Prostate gland (tissue), 2 donors: ENCODE results near the gene GLIS1. TPM values are rescaled to one million over a fixed set of nuclear protein-coding genes. Genes with fewer than 3 reads are reported as not detected.

Experiments
- DNase-seq: peaks from one replicate; pipeline ENCODE4 v3.0.0-alpha.2; 2019; ENCODE audit warnings: low spot score
- H3K27ac ChIP-seq, 2 donors: fragments of 200-600 bp; sonication (generic); 2 replicates each; pipeline ENCODE4 v1.5.1; 2017 to 2019
- H3K27me3 ChIP-seq: fragments of 200-600 bp; sonication (generic); replicated peaks from 2 replicates; pipeline ENCODE4 v1.5.1; 2019; ENCODE audit not compliant: insufficient read depth
- H3K36me3 ChIP-seq, 2 donors: fragments of 200-600 bp; sonication (generic); 1 replicate in 1 of 2; 2 replicates in 1 of 2; pipeline versions ENCODE4 v1.5.1 to v1.8.1; 2017 to 2019
- H3K4me1 ChIP-seq: fragments of 200-600 bp; sonication (generic); replicated peaks from 2 replicates; pipeline ENCODE4 v1.5.1; 2019
- H3K4me3 ChIP-seq, 2 donors: fragments of 200-600 bp; sonication (generic); 2 replicates each; pipeline ENCODE4 v1.5.1; 2017 to 2019
- H3K9me3 ChIP-seq: fragments of 200-600 bp; sonication (generic); 2 replicates; pipeline ENCODE4 v1.5.1; 2017
- CTCF ChIP-seq, 4 experiments: fragments of 200-600 bp in 2 of 4; fragments of 450-650 bp in 2 of 4; sonication (generic) in 2 of 4; IDR thresholded peaks; 1 replicate in 3 of 4; 2 replicates in 1 of 4; pipeline ENCODE4 v1.5.1; 2016 to 2019; ENCODE audit warnings: antibody characterized with exemption in 4 of 4, mild to moderate bottlenecking in 2 of 4, moderate library complexity in 2 of 4
- POLR2A ChIP-seq: fragments of 450-650 bp; IDR thresholded peaks from one replicate; pipeline ENCODE4 v1.6.1; 2016; ENCODE audit warnings: antibody characterized with exemption, mild to moderate bottlenecking
- POLR2AphosphoS5 ChIP-seq: sonication (generic); formaldehyde crosslinking; IDR thresholded peaks from one replicate; pipeline ENCODE4 v1.6.1; 2017; ENCODE audit warnings: antibody characterized with exemption
- WGBS: methylation state at CpG from one replicate; pipeline ENCODE4 v1.1.5; 2018; 5-methylcytosine and 5-hydroxymethylcytosine counted together
- intact Hi-C: fragments of 100-400 bp; cut with DNase I; formaldehyde crosslinking; loops from one replicate; pipeline ENCODE4 v1.14.2; 2022
- total RNA-seq, 2 donors: library from RNA; depleted of rRNA; stranded (reverse); fragments of >200 nt; gene quantifications; one replicate each; pipeline ENCODE4 v1.1.0, GENCODE V29; 2016

Gene GLIS1
- total RNA-seq, 2 donors from 2014 or later: 1.1 to 8.1 TPM

- Histone ChIP-seq H3K27me3 (no peaks in the 10 kb centered on the region), H3K27ac (no peak overlapping the region), H3K9me3 (no peaks in the 10 kb centered on the region), H3K36me3 (no peaks in the 10 kb centered on the region), H3K4me1 (no peaks in the 10 kb centered on the region), H3K4me3 (no peak overlapping the region)
- intact Hi-C loops: no loop called here
- DNase-seq: no peak
- WGBS: 56% methylated on average over 4 of the region's 4 CpGs
- TF ChIP-seq POLR2AphosphoS5 (no peak), POLR2A (no peak), CTCF (IDR thresholded peaks at IDR 0.05) (no peak)
Observed at GRCh38 chr1:53574621-53575020, 164.3 kb downstream of the GLIS1 start.

GRCh38 chr1:53573931-53574330, 165.0 kb downstream of the GLIS1 start:
- H3K4me3 ChIP-seq: no peak overlapping the region
- H3K36me3 ChIP-seq: no peaks in the 10 kb centered on the region
- no peaks in the 10 kb centered on the region for H3K9me3 ChIP-seq
- H3K4me1 ChIP-seq: no peaks in the 10 kb centered on the region
- no peak for DNase-seq
- no peak for TF ChIP-seq POLR2A
- no peak for TF ChIP-seq CTCF (IDR thresholded peaks at IDR 0.05)
- no peak for TF ChIP-seq POLR2AphosphoS5
- no peak overlapping the region for H3K27ac ChIP-seq
- H3K27me3 ChIP-seq: no peaks in the 10 kb centered on the region
- intact Hi-C loops: no loop called here
- WGBS: 90% methylated on average over 4 of the region's 4 CpGs

DNA sequence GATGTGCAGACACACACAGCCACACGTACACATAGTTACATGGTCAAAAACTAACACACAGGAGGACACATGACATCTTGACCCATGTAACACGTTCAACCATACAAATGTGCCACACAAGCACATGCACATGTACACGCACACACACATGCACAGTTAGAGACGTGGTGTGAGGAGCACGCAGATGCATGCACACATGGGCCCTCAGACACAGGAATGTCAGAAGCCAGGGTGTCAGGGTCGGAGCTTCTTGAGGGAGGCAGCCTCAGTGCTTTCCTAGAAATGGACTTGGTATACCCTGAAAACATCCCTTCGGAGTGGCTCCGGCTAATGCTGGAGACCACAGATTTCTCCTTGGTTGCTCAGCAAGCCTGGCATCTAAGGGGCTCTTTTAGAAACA, 165.4 kb downstream of the GLIS1 start:
- TF ChIP-seq POLR2AphosphoS5: no peak
- TF ChIP-seq POLR2A: no peak
- TF ChIP-seq CTCF (IDR thresholded peaks at IDR 0.05): no peak
- H3K9me3 ChIP-seq: no peaks in the 10 kb centered on the region
- WGBS: 91% methylated on average over 8 of the region's 8 CpGs
- H3K27me3 ChIP-seq: no peaks in the 10 kb centered on the region
- no peak overlapping the region for H3K4me3 ChIP-seq
- H3K27ac ChIP-seq: no peak overlapping the region
- no peaks in the 10 kb centered on the region for H3K4me1 ChIP-seq
- intact Hi-C loops: no loop called here
- no peak for DNase-seq
- no peaks in the 10 kb centered on the region for H3K36me3 ChIP-seq

GRCh38 chr1:53572815-53573173, 166.2 kb downstream of the GLIS1 start:
- 54% methylated on average over 3 of the region's 3 CpGs for WGBS
- Histone ChIP-seq H3K9me3 (no peaks in the 10 kb centered on the region), H3K36me3 (no peaks in the 10 kb centered on the region), H3K4me1 (no peaks in the 10 kb centered on the region), H3K27me3 (no peaks in the 10 kb centered on the region), H3K4me3 (no peak overlapping the region), H3K27ac (peak overlapping the region; percentile 9 to 52)
- intact Hi-C loops: no loop called here
- TF ChIP-seq CTCF (IDR thresholded peaks at IDR 0.05): no peak
- peak; percentile 27 for TF ChIP-seq POLR2AphosphoS5
- DNase-seq: no peak

DNA sequence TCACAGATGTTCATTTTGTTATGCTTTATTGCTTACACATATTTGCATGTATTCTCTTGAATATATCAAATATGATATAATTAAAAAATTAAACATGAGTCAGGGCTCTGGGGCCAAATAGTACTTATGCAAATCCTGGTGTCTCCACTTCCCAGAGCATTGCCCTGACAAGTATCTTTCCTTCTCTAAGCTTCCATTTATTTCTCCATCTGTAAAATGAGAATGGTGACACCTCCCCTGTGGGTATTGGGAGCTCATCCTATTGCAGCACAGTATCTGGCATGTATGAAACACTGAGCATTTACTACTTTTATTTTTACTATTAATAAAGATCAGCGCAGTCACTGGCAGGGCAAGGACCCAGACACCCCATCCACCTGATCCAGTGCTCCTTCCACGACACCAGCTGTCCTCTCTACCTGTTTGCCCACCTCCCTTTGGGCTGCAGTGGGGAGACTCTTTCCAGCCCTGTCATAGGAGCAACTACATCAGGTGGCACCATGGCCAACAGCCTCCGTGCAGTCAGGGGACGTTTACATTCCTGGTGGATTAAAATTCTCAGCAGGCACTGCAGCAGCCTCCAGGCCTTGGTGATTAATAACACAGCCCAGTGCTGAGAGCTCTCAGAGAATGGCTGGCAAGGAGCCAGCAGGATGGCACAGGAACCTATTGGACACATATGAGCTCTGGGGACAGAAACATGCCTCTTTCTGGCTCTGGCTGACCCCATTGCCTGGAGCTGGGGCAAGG, 166.7 kb downstream of the GLIS1 start:
- no peaks in the 10 kb centered on the region for H3K9me3 ChIP-seq
- intact Hi-C loops: no loop called here
- no peak for TF ChIP-seq POLR2A
- TF ChIP-seq POLR2AphosphoS5: no peak
- no peak for TF ChIP-seq CTCF (IDR thresholded peaks at IDR 0.05)
- no peaks in the 10 kb centered on the region for H3K36me3 ChIP-seq
- peak overlapping the region; percentile 9 to 52 for H3K27ac ChIP-seq
- no peak overlapping the region for H3K4me3 ChIP-seq
- H3K4me1 ChIP-seq: no peaks in the 10 kb centered on the region
- WGBS: 32% methylated on average over 4 of the region's 4 CpGs
- peak; percentile 35 for DNase-seq
- no peaks in the 10 kb centered on the region for H3K27me3 ChIP-seq
